Dermis microvascular lymphatic vessel endothelial cell (primary cell): Measurements from ENCODE around the gene ZFAND3. TPM values are rescaled to one million over a fixed set of nuclear protein-coding genes. Genes with fewer than 3 reads are reported as not detected.

Experiments used
- DNase-seq, 2 donors: peaks; one replicate each; pipeline versions ENCODE4 v3.0.0 to v3.0.0-alpha.2; 2010; ENCODE audit warnings: low read depth in 2 of 2
- total RNA-seq: library from RNA; depleted of rRNA; stranded (reverse); fragments of >200 nt; gene quantifications from 2 replicates; pipeline ENCODE4 v1.2.1, GENCODE V29; 2014

The ZFAND3 gene, protein sequence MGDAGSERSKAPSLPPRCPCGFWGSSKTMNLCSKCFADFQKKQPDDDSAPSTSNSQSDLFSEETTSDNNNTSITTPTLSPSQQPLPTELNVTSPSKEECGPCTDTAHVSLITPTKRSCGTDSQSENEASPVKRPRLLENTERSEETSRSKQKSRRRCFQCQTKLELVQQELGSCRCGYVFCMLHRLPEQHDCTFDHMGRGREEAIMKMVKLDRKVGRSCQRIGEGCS
- total RNA-seq, result 11.7 and 24.9 TPM in 2 replicates

DNA sequence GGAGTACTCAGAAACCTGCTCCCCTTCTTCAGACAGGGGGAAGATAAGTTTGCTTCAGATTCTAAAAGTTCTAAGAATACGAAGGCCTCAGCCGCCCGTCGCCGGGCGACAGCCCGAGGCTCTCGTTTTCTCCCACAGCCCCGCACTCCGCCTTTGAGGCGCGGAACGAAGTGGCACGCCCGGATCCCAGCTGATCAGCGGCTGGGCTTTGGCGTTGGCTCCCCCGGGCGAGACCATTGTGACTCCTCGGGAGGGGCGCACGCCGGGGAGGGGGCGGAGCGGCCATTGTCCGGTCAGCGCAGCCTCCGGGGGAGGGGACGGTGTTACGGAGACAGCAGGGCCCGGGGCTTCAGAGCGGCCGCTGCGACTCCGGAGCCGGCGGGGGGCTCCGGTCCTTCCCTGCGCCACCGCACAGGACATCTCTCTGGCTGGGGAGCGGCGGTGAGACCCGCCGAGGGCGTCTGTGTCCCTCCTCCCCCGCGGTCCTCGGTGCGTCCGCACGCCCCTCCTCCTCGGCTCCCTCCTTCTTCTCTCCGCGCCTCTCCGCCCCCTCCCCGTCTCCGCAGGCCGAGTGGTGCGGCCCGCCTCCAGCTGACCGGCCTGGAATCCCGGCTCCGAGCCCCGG lies at the start of gene ZFAND3:
ZFAND3 (plus strand) TSS at position 551 of the 625 bp plus-strand sequence. CDS start 219 bp downstream, outside the sequence.
- DNase-seq, result peak; percentile 91 to 97

DNA sequence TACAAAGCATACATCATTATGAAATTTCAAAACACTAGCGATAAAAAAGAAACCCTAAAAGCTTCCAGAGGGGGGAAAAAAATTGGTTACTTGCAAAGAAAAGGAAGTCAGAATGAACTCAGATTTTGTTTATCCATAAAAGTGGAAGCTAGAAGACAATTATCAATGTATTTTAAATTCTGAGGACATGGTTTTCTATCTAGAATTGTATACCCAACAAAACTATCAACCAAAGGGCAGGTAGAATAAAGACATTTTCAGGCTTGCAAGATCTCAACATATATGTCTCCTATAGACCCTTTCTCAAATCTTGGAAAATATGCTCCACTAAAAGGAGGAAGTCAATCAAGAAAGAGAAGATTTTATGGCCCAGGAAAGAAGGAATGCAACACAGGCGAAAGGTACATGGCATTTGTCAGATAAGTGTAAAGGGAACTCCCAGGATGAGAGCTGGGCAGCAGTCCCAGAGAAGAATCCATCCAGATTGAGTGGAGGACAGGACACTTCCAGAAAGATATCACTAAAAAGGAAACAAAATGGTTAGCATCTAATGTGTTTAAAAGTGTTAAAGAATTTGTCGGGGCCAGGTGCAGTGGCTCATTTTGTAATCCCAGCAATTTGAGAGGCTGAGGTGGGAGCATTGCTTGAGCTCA lies 45.4 kb upstream of the ZFAND3 start:
- DNase-seq, result no peak

DNA sequence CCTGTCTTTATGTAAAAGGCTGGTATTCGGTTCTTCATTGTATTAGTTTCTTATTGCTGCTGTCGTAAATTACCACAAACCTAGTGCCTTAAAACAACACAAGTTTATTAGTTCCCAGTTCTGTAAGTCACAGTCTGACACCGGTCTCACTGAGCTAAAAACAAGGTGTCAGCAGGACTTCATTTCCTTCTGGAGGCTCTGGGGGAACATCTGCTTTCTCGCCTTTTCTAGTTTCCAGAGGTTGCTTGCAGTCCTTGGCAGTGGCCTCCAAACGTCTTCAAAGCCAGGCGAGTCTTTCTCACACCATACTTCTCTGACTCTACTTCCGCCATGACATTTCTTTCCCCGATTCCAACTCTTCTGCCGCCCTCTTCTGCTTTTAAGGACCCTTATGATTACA lies 43.0 kb upstream of the ZFAND3 start:
- DNase-seq, result no peak

DNA sequence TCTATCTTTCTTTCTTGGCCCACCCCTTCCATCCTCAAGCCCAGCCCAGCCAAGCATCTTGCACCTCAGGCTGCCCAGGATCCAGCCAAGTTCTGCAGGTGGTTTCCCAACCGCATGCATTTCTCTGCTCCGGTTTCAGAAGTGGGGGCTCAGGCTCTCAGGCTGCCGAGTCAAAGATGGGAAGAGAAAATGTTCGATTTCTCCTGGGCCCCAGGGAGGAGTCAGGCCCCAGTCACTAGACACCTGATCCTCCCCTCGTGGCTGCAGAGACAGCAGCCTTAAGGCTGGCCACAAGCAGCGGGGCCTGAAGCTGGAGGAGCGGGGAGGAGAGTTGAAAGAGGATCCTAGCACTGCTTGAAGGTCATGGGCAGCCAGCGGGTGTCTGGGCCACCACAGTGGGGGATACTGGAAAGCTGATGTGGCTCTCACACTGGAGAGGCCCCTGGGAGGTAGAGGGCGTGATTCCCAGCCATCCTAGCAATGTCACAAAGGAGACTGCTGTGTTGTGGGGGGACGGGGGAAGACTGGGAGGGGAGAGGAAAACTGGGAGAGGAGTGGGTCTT lies 42.2 kb upstream of the ZFAND3 start:
- DNase-seq, result no peak

DNA sequence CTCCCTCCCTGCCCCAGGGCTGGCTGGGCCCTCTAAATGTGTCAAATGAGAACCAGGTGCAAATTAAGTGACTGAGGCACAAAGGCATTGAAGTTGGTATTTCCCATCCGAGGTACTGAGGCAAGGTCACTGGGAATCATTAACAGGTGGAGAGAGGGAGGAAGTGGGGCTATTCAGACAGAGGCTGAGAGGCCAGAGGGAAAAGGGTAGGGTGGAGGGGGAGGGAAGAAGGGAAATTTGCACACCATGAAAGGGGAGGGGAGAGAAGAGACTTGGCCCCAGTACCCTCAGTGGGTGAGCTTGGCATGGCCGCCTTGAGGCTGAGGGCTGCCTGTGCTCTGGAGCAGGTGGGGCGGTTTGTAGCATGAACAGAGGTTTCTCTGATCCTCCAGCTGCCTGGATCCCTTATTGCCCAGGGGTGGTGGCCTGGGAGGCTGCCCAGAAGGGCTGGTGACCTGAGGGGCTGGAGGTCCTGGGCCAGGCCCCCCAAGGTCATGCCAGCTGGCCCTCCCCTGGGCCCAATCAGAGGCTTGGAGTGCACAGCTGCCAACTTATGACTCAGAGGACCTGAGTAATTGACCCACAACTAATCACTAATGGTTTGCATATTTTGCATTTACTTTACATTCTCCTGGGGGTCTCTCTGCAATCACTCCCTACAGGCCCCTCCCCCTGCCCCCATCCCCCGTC lies 40.3 kb upstream of the ZFAND3 start:
- DNase-seq, result no peak

DNA sequence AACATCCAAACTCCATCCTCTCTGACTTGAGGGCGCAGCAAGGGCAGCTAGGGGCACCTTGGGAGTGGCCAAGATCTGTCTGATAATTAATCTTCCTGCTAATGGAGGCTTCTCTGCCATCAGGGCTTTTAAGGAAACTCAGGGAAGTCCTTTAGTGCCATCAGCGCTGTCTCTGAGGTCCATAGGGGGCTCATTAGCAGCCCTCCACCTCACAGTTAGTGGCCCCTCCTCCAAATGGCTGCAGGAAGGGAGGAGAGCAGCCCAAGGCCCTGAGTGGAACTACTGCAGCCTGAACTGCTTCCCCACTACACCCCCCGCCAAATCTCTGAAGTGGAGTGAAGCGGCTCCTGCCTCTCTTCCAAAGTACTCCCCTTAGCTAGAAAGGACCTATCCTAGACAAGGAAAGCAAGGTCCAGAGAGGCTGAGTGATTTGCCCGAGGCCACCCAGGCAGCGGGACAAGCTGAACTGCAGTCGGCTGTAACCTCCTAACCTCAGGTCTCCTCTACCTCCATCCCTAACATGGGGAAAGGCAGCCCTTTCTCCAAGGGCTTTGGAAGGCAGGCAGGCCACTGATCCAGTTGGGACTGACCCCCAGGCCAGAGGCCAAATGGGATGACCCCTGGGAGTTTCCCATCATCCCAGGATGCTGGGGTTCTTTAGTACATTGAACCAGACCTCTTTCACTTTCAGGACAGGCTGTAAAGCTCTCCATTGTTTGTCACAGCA lies 39.5 kb upstream of the ZFAND3 start:
- DNase-seq, result no peak

DNA sequence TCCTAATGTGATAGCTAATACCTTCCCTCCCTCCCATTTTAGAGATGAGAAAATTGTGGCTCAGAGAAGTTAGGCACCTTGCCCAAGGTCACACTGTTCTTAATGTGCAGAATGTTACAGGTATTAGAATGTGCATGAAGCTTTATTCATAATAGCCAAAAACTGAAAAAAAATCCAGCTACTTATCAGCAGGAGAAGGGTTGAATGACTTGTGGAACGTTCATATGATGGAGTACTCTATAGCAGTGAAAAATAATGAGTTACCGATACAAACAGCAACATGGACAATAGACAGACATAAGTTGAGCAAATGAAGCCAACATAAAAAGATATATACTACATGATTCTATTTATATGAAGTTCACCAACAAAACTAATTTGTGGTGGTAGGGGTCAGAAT lies 37.7 kb upstream of the ZFAND3 start:
- no peak for DNase-seq

DNA sequence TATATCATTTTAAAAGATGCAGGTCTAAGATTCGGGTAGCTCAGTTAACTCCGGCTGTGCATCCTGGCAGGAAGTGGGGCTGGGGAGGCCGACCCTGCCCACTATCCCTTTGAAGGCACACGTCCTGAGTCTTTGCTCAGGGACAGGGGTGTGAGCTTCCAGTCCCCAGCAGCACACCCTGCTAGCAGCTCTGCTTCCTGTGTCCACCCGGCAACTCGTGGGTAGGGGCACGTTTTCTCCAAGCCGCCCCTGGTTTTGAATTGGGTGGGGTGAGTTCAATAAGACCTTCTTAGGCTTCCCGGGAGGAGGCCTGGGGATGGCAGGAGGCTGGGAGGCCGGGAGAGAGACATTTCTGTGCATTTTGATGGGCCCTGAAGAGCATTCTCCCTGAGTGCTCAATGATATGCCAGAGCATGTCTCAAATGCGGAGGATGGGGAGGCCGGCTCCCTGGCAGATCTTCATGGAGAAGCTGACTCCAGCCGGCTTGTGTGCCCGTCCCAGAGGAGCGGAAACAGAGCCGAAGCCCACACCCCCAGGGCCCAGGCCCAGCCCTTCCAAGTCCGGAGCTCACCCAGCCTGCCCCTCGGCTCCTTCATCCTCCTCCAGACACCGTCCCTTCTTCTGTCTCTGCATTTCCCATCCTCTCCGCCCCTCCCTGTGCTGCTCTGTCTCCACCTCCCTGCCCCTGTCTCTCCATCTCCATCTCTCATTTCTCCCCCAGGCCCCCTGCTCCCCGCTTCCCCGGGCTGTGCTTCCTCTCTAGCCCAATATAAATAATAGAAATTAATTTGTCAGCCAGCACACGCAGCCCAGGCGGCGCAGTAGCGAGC lies 36.3 kb upstream of the ZFAND3 start:
- DNase-seq, result peak in 1 of 2 donors; percentile 5

DNA sequence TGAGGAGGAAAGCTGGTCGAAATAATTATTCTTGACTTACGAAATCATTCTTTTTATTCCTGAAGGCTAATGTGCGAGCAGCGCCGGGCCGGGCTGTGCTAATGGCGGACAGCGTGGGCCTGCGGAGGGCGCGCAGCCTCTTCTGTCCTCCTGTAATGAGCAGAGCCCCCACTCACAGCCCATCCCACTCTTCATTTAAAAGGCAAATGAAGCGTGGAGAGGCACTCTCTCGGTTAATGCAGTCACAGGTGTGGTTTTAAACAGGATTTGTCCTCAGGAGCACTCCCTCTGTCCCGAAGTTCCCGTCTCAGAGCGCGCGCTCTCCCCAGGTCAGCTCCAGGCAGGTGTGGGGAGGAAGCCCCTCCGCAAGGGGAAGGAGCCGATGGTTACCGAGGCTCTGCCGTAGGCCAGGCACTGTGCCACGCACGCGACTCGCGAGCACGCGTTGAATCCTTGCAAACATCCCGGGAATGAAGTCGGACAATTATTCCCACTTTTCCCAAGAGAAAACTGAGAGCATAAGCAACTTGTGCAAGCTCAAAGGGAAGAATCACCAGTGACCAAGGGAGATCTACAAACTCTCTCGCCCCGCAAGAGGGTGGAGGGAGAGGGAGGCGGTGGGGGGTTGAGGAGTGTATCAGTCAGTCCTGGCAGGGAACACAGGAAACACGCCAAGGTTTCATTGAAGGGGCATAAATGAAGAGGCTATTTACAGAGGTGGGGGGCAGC lies 35.5 kb upstream of the ZFAND3 start:
- peak in 1 of 2 donors; percentile 33 for DNase-seq

DNA sequence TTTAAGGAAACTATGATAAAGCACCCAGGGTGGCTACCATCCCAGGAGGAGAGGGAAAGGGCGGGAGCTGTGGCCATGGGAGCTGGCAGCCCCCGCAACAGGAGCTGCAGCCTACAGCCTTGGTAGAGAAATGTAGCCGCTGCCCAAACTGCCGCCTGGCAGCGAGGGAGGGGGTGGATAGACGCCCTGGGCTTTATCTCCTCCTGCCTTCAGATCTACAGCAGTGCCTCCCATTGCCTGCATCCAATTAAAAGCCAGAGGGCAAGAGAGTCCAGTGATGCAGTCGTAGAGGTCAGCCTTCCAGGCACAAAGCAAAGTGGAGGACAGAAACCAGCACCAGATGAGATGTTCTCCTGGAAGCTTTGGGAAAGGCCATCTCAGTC lies 35.0 kb upstream of the ZFAND3 start:
- DNase-seq, result no peak

DNA sequence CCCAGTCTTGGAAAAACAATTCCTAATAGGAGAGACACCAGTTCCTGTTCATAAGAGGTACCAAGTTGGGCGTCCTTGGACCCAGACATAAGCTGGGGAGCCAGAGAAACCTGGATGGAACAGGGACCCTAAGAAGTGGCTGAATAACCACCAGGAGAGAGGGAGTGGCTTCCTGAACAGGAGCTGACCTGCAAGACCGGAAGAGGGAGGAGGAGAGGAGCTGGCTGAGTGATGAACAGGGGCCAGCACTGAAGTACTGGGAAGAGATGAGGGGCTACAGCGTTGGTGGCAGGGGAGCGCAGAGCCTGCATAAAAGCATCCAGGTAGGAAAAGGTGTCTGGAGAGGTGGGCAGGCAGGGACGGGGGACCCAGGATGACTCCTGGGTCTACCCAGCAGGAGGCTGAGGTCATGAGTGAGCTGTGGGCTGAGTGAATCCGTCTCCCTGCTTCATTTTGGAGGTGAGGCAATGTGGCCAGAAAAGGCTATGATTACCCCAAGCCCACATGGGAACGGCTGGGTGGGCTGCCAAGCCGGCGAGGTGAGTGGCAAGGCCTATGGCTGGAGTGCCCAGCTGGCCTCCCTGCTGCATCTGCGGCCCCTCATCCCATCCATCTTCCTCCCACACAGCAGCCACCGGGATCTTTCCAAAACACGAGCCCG lies 34.4 kb upstream of the ZFAND3 start:
- no peak for DNase-seq

DNA sequence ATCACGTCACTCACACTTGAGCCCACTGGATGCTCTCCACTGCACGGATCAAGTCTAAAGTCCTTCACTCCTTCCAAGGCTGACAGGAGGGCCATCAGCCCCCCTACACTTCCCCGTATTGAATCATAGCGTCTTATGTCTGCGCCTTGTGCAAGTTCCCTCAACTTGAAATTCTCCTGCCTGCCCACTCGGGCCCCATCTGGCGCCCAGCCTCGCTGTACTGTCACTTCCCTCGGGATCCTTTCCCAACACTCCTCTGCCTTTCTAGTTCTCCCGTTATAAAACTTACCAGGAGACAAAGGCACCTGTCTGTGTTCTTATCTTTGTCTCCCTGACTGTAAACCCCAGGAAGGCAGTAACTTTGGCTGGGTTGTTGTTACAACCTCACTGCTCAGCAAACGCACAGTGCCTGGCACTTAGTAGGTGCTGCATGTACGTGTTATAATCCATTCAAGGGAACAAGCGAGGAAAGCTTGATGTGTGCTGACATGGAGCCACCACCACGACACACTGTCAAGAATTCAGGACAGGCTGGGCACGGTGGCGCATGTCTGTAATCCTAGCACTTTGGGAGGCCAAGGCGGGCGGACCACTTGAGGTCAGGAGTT lies 33.8 kb upstream of the ZFAND3 start:
- DNase-seq, result no peak

DNA sequence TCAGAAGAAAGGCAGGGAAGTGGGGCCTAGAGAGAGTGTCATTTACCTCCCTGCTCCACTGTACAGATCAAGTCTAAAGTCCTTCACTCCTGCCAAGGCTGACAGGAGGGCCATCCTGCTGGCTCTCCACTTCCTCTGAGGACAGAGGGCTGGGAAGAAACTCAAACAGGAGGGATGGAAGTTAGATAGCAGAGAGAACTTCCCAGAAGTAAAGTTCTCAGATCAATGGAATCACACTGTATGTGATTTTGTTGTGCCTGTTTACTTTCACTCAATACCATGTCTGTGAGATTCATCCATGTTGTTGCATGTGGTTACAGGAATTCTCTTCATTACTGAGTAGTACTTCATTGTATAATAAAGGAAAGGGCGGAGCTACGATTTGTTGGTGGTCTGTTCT lies 32.3 kb upstream of the ZFAND3 start:
- no peak for DNase-seq

DNA sequence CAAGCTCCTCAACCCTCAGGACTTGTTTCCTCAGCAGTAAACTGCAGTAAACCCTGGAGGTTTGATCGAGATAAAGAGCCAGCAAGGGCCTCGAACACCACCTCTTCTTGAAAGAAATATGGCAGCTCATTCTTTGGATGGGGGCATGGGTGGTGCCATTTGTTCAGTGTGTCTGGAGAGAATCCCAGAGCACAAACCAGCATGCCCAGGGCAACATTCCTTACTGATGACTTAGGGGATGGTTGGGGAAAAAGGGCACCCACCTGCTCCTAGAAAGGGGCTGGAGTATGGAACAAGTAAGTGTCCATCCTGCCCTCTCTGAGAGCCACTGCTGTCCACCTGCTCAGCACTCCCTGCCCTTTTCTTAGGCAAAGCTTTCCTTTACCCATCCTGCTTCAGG lies 31.3 kb upstream of the ZFAND3 start:
- no peak for DNase-seq

DNA sequence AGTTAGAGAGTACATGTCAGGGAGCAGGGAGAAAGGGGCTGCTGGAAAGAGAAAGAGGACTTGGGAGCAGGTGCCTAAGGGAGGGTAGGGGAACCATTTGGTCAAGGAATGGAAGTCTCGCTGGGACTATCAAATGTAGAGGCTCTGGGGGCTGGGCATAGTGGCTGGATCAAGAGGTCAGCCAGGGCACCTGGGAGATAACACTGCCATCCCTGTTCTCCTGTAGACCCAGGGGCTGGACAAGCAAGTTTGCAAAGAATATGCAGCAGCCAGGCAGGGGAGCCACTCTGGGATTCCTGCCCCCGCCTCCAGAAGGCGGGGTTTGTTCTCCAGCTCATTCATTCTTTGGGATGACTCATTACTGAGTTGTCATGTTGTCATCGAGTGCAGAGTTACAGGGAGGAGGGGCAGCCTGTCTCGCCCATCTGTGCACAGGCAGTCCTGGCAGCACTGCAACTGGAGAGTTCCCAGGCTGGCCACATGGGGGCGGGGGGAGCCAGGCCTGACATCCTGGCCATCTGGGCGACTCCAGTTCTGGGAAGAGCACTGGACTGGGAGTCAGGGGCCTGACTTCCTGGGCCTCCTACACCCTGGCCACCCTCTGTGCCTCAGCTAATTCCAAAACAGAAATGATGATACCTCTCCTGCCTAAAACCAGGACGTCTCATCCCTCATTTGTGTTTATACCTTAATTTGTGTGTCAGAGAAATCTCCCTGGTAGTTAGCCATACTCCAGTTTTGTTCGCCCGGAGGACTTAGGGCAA lies 28.2 kb upstream of the ZFAND3 start:
- peak; percentile 91 to 97 for DNase-seq

DNA sequence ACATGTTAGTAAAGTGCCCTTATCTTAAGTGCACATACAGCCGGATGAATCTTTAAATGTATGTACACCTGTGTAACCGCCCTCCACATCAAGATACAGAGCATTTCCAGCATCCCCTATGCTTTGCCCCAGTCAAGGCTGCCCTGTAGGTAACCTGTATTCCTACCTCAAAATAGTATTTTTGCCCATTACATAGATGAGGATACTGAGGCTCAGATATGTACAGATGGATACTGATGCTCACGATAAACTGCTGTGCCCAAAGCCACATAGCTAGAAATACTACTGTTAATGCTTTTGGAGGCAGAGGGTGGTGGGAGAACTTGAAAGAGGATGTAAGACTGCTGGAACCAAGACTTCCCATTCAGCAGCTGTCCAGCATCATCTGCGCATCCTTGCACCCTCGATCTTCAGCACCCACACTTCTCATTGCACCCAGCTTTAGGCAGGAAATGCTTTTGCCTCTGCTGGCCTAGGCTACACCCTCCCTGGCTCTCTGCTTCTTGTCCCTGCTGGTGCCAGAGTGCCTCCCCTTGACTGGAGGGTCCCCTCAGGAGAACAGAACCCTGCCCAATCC lies 27.0 kb upstream of the ZFAND3 start:
- DNase-seq, result no peak

DNA sequence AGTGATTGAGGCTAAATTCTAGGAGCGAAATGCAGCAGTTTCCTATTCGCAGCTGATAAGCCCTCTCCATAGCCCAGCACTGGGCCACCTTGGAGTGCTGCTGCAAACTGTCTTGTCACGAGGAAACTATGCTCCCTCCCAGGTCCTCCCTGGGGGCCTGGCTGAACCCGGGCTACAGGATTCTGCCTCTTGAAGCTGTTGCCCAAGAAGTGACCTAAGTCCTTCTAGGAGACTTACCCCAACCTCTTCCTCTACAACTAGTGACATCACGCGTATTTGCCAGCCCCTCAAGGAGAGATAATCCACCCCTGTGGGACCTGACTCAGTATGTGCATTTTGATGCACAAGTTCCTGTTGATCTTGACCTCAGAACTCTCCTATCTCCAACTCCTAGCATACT lies 26.5 kb upstream of the ZFAND3 start:
- DNase-seq, result no peak

DNA sequence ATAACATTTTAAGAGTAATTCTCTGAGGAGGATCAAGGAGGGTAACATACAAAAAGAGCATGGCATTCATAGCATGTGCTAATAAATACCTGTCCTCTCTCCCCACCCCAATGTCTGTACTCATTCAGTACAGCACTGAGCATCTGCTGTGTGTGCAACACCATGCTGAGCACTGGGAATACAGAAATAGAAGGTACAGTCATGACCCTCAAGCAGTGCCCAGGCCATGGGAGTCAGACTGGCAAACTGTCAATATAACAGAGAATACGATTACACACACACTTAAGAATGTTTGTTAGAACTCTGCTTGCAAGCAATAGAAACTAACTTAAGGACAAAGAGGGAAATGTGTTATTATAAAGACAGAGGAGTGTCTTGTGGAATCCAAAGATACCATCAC lies 24.7 kb upstream of the ZFAND3 start:
- no peak for DNase-seq
